PC-3 (cell line): ENCODE results near the gene GDF3. TPM values are rescaled to one million over a fixed set of nuclear protein-coding genes. Genes with fewer than 3 reads are reported as not detected.

Source experiments
- ATAC-seq: fragments of 200-7000 bp; cut with Tn5 transposase; 2 replicates; pipeline ENCODE4 v1.9.1; 2020; ENCODE audit warnings: mild to moderate bottlenecking, moderate library complexity
- BruUV-seq: library from RNA; stranded (reverse); fragments of 400-500 nt; replicated peaks from 2 replicates; lab custom pipeline; 2021; lab: Mats Ljungman, UMichigan
- CTCF ChIA-PET: fragments of 300-600 bp; sonication (Branson Sonifier 250); formaldehyde crosslinking; loops from one replicate; lab custom pipeline; 2022; ENCODE audit warnings: antibody characterized with exemption; lab: Charles Lee
- POLR2A ChIA-PET: fragments of 300-600 bp; sonication (Branson Sonifier 250); formaldehyde crosslinking; loops from one replicate; lab custom pipeline; 2022; ENCODE audit warnings: antibody characterized with exemption; ENCODE audit not compliant: unreplicated experiment; lab: Charles Lee
- DNase-seq: peaks from one replicate; pipeline ENCODE4 v3.0.0-alpha.2; 2015
- H2AFZ ChIP-seq: fragments of 300-600 bp; sonication (generic); 2 replicates; pipeline ENCODE4 v1.6.0; 2016; ENCODE audit warnings: antibody characterized with exemption, low read length
- H3F3A ChIP-seq: fragments of 300-600 bp; sonication (generic); one replicate; pipeline ENCODE4 v1.6.0; 2017; ENCODE audit warnings: antibody characterized with exemption, low read length, control low read depth, mild to moderate bottlenecking; ENCODE audit not compliant: unreplicated experiment
- H3K27ac ChIP-seq: fragments of 300-600 bp; sonication (generic); 2 replicates; pipeline ENCODE4 v1.5.1; 2016; ENCODE audit warnings: mild to moderate bottlenecking, low read length
- H3K27me3 ChIP-seq: fragments of 300-600 bp; sonication (generic); 2 replicates; pipeline ENCODE4 v1.6.1; 2016; ENCODE audit warnings: low read length, mixed read lengths
- H3K36me3 ChIP-seq: fragments of 300-600 bp; sonication (generic); 2 replicates; pipeline ENCODE4 v1.6.1; 2016; ENCODE audit warnings: low read depth, mixed run types, low read length, mixed read lengths
- H3K4me1 ChIP-seq: fragments of 300-600 bp; sonication (generic); 2 replicates; pipeline ENCODE4 v1.5.1; 2016; ENCODE audit warnings: low read length; ENCODE audit not compliant: insufficient read depth
- H3K4me2 ChIP-seq: fragments of 300-600 bp; sonication (generic); 2 replicates; pipeline ENCODE4 v1.6.0; 2016; ENCODE audit warnings: low read length
- H3K4me3 ChIP-seq: fragments of 300-600 bp; sonication (generic); 2 replicates; pipeline ENCODE4 v1.5.1; 2016; ENCODE audit warnings: mild to moderate bottlenecking, low read length, mixed read lengths
- H3K79me2 ChIP-seq: fragments of 300-600 bp; sonication (generic); 2 replicates; pipeline ENCODE4 v1.6.1; 2017; ENCODE audit warnings: low read length, mixed read lengths
- H3K9ac ChIP-seq: fragments of 300-600 bp; sonication (generic); 2 replicates; pipeline ENCODE4 v1.6.0; 2016; ENCODE audit warnings: mild to moderate bottlenecking, low read length
- H3K9me2 ChIP-seq: fragments of 300-600 bp; sonication (generic); replicated peaks from 2 replicates; pipeline ENCODE4 v1.6.1; 2016; ENCODE audit warnings: mixed run types, low read length, mixed read lengths
- H3K9me3 ChIP-seq: fragments of 300-600 bp; sonication (generic); 2 replicates; pipeline ENCODE4 v1.6.1; 2016; ENCODE audit warnings: low read length, mixed read lengths
- H4K20me1 ChIP-seq: fragments of 300-600 bp; sonication (generic); 2 replicates; pipeline ENCODE4 v1.6.1; 2016; ENCODE audit warnings: low read length, mixed read lengths
- EZH2 ChIP-seq: fragments of 300-600 bp; sonication (generic); IDR thresholded peaks from one replicate; pipeline ENCODE4 v1.6.1; 2017; ENCODE audit warnings: antibody characterized with exemption, mild to moderate bottlenecking, low read length; ENCODE audit not compliant: unreplicated experiment
- EZH2phosphoT487 ChIP-seq: fragments of 300-600 bp; sonication (generic); IDR thresholded peaks from 2 replicates; pipeline ENCODE4 v1.6.1; 2018; ENCODE audit warnings: mild to moderate bottlenecking, antibody characterized with exemption, low read length, borderline replicate concordance
- intact Hi-C: fragments of 100-400 bp; cut with micrococcal nuclease; formaldehyde crosslinking; loops from 2 replicates; pipeline ENCODE4 v1.9.0; 2023
- total RNA-seq: library from RNA; depleted of rRNA; stranded (reverse); fragments of >200 nt; gene quantifications from 2 replicates; pipeline ENCODE4 v1.2.3, GENCODE V29; 2014
- TF ChIP-seq, protein P1 (sequence below): fragments of 300-600 bp; sonication (generic); conservative IDR thresholded peaks from 2 replicates; pipeline ENCODE4 v1.5.1; 2017; ENCODE audit warnings: antibody characterized with exemption, low read depth, mild to moderate bottlenecking, low read length

The GDF3 gene
- total RNA-seq, 1 experiment from 2014 or later: not detected

DNA sequence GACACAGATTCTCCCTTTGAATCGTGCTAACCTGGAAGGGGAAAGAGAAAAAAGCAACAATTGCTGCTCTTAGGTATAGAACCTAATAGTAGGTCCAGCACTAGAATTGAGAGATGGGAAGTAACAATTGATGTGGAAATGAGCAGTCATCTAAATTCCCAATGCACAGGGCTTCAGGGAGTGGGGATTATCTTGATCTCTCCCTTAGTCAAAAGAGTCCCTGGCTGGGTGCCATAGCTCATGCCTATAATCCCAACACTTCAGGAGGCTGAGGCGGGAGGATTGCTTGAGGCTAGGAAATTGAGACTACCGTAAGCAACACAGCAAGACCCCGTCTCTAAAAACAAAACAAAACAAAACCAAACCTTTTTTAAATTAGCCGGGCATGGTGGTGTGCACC lies 33.8 kb downstream of the GDF3 start:
- TF ChIP-seq EZH2phosphoT487 (no peak), EZH2 (no peak)
- TF ChIP-seq, protein P1, sequence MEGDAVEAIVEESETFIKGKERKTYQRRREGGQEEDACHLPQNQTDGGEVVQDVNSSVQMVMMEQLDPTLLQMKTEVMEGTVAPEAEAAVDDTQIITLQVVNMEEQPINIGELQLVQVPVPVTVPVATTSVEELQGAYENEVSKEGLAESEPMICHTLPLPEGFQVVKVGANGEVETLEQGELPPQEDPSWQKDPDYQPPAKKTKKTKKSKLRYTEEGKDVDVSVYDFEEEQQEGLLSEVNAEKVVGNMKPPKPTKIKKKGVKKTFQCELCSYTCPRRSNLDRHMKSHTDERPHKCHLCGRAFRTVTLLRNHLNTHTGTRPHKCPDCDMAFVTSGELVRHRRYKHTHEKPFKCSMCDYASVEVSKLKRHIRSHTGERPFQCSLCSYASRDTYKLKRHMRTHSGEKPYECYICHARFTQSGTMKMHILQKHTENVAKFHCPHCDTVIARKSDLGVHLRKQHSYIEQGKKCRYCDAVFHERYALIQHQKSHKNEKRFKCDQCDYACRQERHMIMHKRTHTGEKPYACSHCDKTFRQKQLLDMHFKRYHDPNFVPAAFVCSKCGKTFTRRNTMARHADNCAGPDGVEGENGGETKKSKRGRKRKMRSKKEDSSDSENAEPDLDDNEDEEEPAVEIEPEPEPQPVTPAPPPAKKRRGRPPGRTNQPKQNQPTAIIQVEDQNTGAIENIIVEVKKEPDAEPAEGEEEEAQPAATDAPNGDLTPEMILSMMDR: no peak
- intact Hi-C loops: no loop called here
- Histone ChIP-seq H3K4me3 (no peak overlapping the region), H3K27me3 (peaks cover 8% of the 10 kb centered on the region; the same call in 1 of the 2 replicates), H3K27ac (no peak overlapping the region), H4K20me1 (no peaks in the 10 kb centered on the region), H3F3A (no peaks in the 10 kb centered on the region), H3K4me2 (no peak overlapping the region), H3K9me3 (no peaks in the 10 kb centered on the region), H3K9me2 (no peaks in the 10 kb centered on the region), H3K4me1 (no peaks in the 10 kb centered on the region), H2AFZ (no peak overlapping the region), H3K79me2 (no peaks in the 10 kb centered on the region), H3K9ac (no peak overlapping the region), H3K36me3 (no peaks in the 10 kb centered on the region)
- no TSS peak for BruUV-seq
- ATAC-seq (no peak), DNase-seq (no peak)
- ChIA-PET POLR2A (no interaction called here), CTCF (no interaction called here)

DNA sequence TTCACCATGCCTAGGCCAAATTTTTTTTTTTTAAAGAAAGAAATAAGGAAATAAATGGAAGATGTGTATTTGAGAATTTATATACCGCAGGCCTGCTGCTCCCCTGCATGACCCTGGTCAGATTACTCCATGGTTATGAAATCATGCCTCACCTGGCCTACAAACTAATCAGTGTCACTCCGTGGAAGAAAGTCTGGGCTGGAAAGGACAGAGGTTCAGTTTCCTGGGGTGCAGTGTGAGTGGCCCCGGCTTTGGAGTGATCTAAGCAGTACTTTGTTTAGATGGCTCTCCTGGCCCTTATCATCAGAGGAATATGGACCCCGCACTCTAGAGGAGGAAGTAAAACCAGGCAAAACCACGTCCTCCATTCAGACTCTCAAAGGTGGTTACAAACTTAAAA lies 39.5 kb downstream of the GDF3 start:
- H3K4me2 ChIP-seq: no peak overlapping the region
- no peaks in the 10 kb centered on the region for H4K20me1 ChIP-seq
- no peak overlapping the region for H3K4me3 ChIP-seq
- DNase-seq: no peak
- H2AFZ ChIP-seq: no peak overlapping the region
- TF ChIP-seq EZH2phosphoT487 (no peak), EZH2 (no peak)
- TF ChIP-seq, protein P1: no peak
- intact Hi-C loops: no loop called here
- H3K9me2 ChIP-seq: no peaks in the 10 kb centered on the region
- H3K4me1 ChIP-seq: no peaks in the 10 kb centered on the region
- ATAC-seq: no peak
- BruUV-seq: no TSS peak
- ChIA-PET POLR2A (no interaction called here), CTCF (no interaction called here)
- no peaks in the 10 kb centered on the region for H3K36me3 ChIP-seq
- peaks cover 15% of the 10 kb centered on the region; the same call in 1 of the 2 replicates for H3K27me3 ChIP-seq
- no peak overlapping the region for H3K27ac ChIP-seq
- H3F3A ChIP-seq: no peaks in the 10 kb centered on the region
- no peaks in the 10 kb centered on the region for H3K9me3 ChIP-seq
- no peak overlapping the region for H3K9ac ChIP-seq
- no peaks in the 10 kb centered on the region for H3K79me2 ChIP-seq

DNA sequence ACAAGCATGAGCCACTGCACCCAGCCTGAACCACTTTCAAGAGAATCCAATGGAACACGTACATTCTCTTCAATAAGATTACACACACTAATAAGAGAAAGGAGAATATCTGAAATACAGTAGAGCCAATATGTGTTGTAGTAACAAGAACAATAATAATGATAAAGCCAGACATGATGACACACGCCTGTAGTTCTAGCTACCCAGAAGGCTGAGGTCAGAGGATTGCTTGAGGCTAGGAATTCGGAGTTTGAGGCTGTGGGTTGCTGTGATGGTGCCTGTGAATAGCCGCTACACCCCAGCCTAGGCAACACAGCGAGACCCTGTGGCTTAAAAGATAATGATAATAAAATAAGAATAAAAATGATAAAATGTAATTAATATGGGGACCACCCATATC lies 45.5 kb downstream of the GDF3 start:
- Histone ChIP-seq H3K4me3 (no peak overlapping the region), H3K79me2 (no peaks in the 10 kb centered on the region), H3F3A (no peaks in the 10 kb centered on the region), H3K27me3 (peaks cover 15% of the 10 kb centered on the region; the same call in 1 of the 2 replicates), H3K36me3 (no peaks in the 10 kb centered on the region), H3K9me2 (no peaks in the 10 kb centered on the region), H3K9ac (no peak overlapping the region), H3K9me3 (no peaks in the 10 kb centered on the region), H4K20me1 (no peaks in the 10 kb centered on the region), H2AFZ (no peak overlapping the region), H3K4me2 (no peak overlapping the region), H3K27ac (no peak overlapping the region), H3K4me1 (no peaks in the 10 kb centered on the region)
- DNase-seq (no peak), ATAC-seq (no peak)
- TF ChIP-seq, protein P1: no peak
- TF ChIP-seq EZH2 (no peak), EZH2phosphoT487 (no peak)
- ChIA-PET POLR2A (no interaction called here), CTCF (no interaction called here)
- no TSS peak for BruUV-seq
- intact Hi-C loops: no loop called here
